Keratinocyte (primary cell): ENCODE data around the gene SP110. TPM values are rescaled to one million over a fixed set of nuclear protein-coding genes. Genes with fewer than 3 reads are reported as not detected.

Experiments
- DNase-seq: peaks from one replicate; pipeline ENCODE4 v3.0.0-alpha.2; 2011; ENCODE audit warnings: low read depth, missing footprints, low spot score
- FAIRE-seq: peaks from 2 replicates; lab custom pipeline; 2011; peaks lifted over from hg19 to GRCh38; lab: Jason Lieb, UNC
- H2AFZ ChIP-seq: 2 replicates; pipeline ENCODE4 v1.6.0; 2012; ENCODE audit warnings: low read length, control low read depth, inconsistent platforms; ENCODE audit not compliant: control insufficient read depth
- H3K27ac ChIP-seq: 2 replicates; pipeline ENCODE4 v1.5.1; 2011; ENCODE audit warnings: low read length; ENCODE audit not compliant: control insufficient read depth, insufficient read depth
- H3K27me3 ChIP-seq: 3 replicates; pipeline ENCODE4 v1.6.0; 2011; ENCODE audit warnings: low read length; ENCODE audit not compliant: control insufficient read depth, insufficient read depth; ENCODE audit errors: extremely low read depth
- H3K36me3 ChIP-seq, 2 experiments: 2 replicates in 1 of 2; 3 replicates in 1 of 2; pipeline ENCODE4 v1.5.1; 2011; ENCODE audit warnings: low read length in 2 of 2, mild to moderate bottlenecking in 1 of 2; ENCODE audit not compliant: control insufficient read depth in 2 of 2, insufficient read depth in 2 of 2; ENCODE audit errors: extremely low read depth in 1 of 2
- H3K4me1 ChIP-seq: 3 replicates; pipeline ENCODE4 v1.5.1; 2011; ENCODE audit warnings: low read length; ENCODE audit not compliant: control insufficient read depth, insufficient read depth; ENCODE audit errors: extremely low read depth
- H3K4me2 ChIP-seq: 3 replicates; pipeline ENCODE4 v1.6.0; 2011; ENCODE audit warnings: low read depth, low read length; ENCODE audit not compliant: control insufficient read depth, insufficient read depth; ENCODE audit errors: extremely low read depth
- H3K4me3 ChIP-seq, 3 experiments: fragments of 200-600 bp in 1 of 3; sonication (generic) in 1 of 3; 2 replicates in 2 of 3; 3 replicates in 1 of 3; pipeline ENCODE4 v1.5.1; 2011 to 2016; ENCODE audit warnings: low read length in 3 of 3, mild to moderate bottlenecking in 3 of 3, control low read depth in 2 of 3, inconsistent platforms in 1 of 3, low read depth in 1 of 3, mixed read lengths in 1 of 3, mixed run types in 1 of 3, moderate library complexity in 1 of 3; ENCODE audit not compliant: control insufficient read depth in 2 of 3, insufficient read depth in 2 of 3; ENCODE audit errors: extremely low read depth in 1 of 3
- H3K79me2 ChIP-seq: 2 replicates; pipeline ENCODE4 v1.6.0; 2012; ENCODE audit warnings: low read length; ENCODE audit not compliant: control insufficient read depth, insufficient read depth
- H3K9ac ChIP-seq: 3 replicates; pipeline ENCODE4 v1.6.0; 2011; ENCODE audit warnings: low read length; ENCODE audit not compliant: control insufficient read depth, insufficient read depth; ENCODE audit errors: extremely low read depth
- H3K9me1 ChIP-seq: 3 replicates; pipeline ENCODE4 v1.6.0; 2011; ENCODE audit warnings: low read length; ENCODE audit not compliant: control insufficient read depth, insufficient read depth; ENCODE audit errors: extremely low read depth
- H3K9me3 ChIP-seq: 2 replicates; pipeline ENCODE4 v1.5.1; 2012; ENCODE audit warnings: low read depth, low read length; ENCODE audit not compliant: control insufficient read depth
- H4K20me1 ChIP-seq: 3 replicates; pipeline ENCODE4 v1.6.0; 2011; ENCODE audit warnings: low read length; ENCODE audit not compliant: control insufficient read depth, insufficient read depth; ENCODE audit errors: extremely low read depth
- CTCF ChIP-seq, 3 experiments: IDR thresholded peaks in 1 of 3; conservative IDR thresholded peaks in 1 of 3; optimal IDR thresholded peaks in 1 of 3; 2 replicates in 2 of 3; 3 replicates in 1 of 3; pipeline versions ENCODE3 to v1.5.1; 2011; ENCODE audit warnings: low read length in 3 of 3, mild to moderate bottlenecking in 3 of 3, moderate library complexity in 2 of 3, control low read depth in 1 of 3, inconsistent platforms in 1 of 3; ENCODE audit not compliant: insufficient read depth in 2 of 3; ENCODE audit errors: extremely low read depth in 1 of 3
- EZH2 ChIP-seq: IDR thresholded peaks from one replicate; pipeline ENCODE4 v1.6.1; 2012; ENCODE audit warnings: inconsistent platforms, mild to moderate bottlenecking, low read length, moderate library complexity
- dilution Hi-C: fragments of 300-500 bp; cut with MboI; formaldehyde crosslinking; loops from one replicate; pipeline ENCODE4 v1.7.0; 2020; ENCODE audit warnings: low sequenced_read_pairs; ENCODE audit not compliant: extremely low pct_ligation_motif_present
- polyA minus RNA-seq, 3 experiments: library from RNA; depleted of rRNA, polyadenylated mRNA; stranded (reverse); fragments of >200 nt; gene quantifications; 1 replicate in 1 of 3; 2 replicates in 1 of 3; 3 replicates in 1 of 3; pipeline ENCODE4 v1.2.3, GENCODE V29; 2011
- polyA plus RNA-seq, 5 experiments: library from polyadenylated mRNA; depleted of rRNA in 3 of 5; stranded (reverse) in 3 of 5; stranded (forward) in 1 of 5; unstranded in 1 of 5; fragments of >200 nt; gene quantifications; 1 replicate in 1 of 5; 2 replicates in 3 of 5; 3 replicates in 1 of 5; pipeline versions ENCODE4 v1.2.1 to v1.2.3, GENCODE V29; 2011 to 2012; ENCODE audit warnings: missing spikeins in 2 of 5, low read depth in 1 of 5, low replicate concordance in 1 of 5

SP110 gene
- polyA plus RNA-seq: 23.9 to 32.3 TPM (median 26.5 TPM) in 3 replicates
- 39.5 TPM for polyA plus RNA-seq (2011; ENCODE audit: low read depth)
- polyA plus RNA-seq (2011; cell fraction: cytosol; rRNA removed): 30.8 and 38.3 TPM in 2 replicates
- 77.1 and 87.2 TPM in 2 replicates for polyA plus RNA-seq (2011; cell fraction: nucleus; rRNA removed)
- 8.5 and 43.5 TPM in 2 replicates for polyA plus RNA-seq (2012; ENCODE audit: low replicate concordance)
- polyA minus RNA-seq: 28.6 to 58.0 TPM (median 51.7 TPM) in 3 replicates
- 18.4 TPM for polyA minus RNA-seq (2011; cell fraction: cytosol; rRNA and poly(A)+ RNA removed)
- polyA minus RNA-seq (2011; cell fraction: nucleus; rRNA and poly(A)+ RNA removed): 18.3 and 51.0 TPM in 2 replicates

GRCh38 chr2:230219419-230220331 is at the start of gene SP110:
SP110 (minus strand) TSS chr2:230219984; CDS start chr2:230216927, 3,057 bp downstream.
- TF ChIP-seq EZH2 (no peak), CTCF (optimal IDR thresholded peaks at IDR 0.05 in 1 of 3, IDR thresholded peaks at IDR 0.05 in 1 of 3, conservative IDR thresholded peaks at IDR 0.05 in 1 of 3; ENCODE audit: extremely low read depth in 1 of 3, insufficient read depth in 2 of 3, low read length in 3 of 3) (no peak)
- Histone ChIP-seq H3K4me3 (peak within 1 kb of the TSS; percentile 72 to 85 (median 84)), H3K79me2 (peaks cover 11% of the 10 kb centered on the region), H3K4me2 (peak within 1 kb of the TSS; percentile 75), H3K9ac (peak within 1 kb of the TSS; percentile 75), H2AFZ (peak within 1 kb of the TSS; percentile 90), H3K36me3 (peaks cover 0 to under 1% of the 10 kb centered on the region in 2 experiments), H4K20me1 (no peaks in the 10 kb centered on the region), H3K4me1 (peaks cover 33% of the 10 kb centered on the region), H3K9me3 (no peaks in the 10 kb centered on the region), H3K9me1 (no peaks in the 10 kb centered on the region), H3K27ac (peak within 1 kb of the TSS; percentile 27), H3K27me3 (no peaks in the 10 kb centered on the region)
- DNase-seq: peak; percentile 98
- dilution Hi-C loops: no loop called here
- FAIRE-seq: peak; percentile 97

GRCh38 chr2:230268606-230269243 is 48.9 kb upstream of the SP110 start:
- Histone ChIP-seq H3K79me2 (no peaks in the 10 kb centered on the region), H3K36me3 (no peaks in the 10 kb centered on the region), H3K4me1 (peaks cover 10% of the 10 kb centered on the region), H4K20me1 (no peaks in the 10 kb centered on the region), H3K9ac (no peak overlapping the region), H3K27ac (no peak overlapping the region), H3K4me2 (no peak overlapping the region), H3K9me3 (no peaks in the 10 kb centered on the region), H3K9me1 (no peaks in the 10 kb centered on the region), H2AFZ (no peak overlapping the region), H3K27me3 (no peaks in the 10 kb centered on the region), H3K4me3 (no peak overlapping the region)
- FAIRE-seq: no peak
- TF ChIP-seq CTCF (optimal IDR thresholded peaks at IDR 0.05 in 1 of 3, IDR thresholded peaks at IDR 0.05 in 1 of 3, conservative IDR thresholded peaks at IDR 0.05 in 1 of 3; ENCODE audit: extremely low read depth in 1 of 3, insufficient read depth in 2 of 3, low read length in 3 of 3) (no peak), EZH2 (no peak)
- dilution Hi-C loops: no loop called here
- no peak for DNase-seq
